ENCODE data around the gene SNAI3.

The SNAI3 gene

DNA sequence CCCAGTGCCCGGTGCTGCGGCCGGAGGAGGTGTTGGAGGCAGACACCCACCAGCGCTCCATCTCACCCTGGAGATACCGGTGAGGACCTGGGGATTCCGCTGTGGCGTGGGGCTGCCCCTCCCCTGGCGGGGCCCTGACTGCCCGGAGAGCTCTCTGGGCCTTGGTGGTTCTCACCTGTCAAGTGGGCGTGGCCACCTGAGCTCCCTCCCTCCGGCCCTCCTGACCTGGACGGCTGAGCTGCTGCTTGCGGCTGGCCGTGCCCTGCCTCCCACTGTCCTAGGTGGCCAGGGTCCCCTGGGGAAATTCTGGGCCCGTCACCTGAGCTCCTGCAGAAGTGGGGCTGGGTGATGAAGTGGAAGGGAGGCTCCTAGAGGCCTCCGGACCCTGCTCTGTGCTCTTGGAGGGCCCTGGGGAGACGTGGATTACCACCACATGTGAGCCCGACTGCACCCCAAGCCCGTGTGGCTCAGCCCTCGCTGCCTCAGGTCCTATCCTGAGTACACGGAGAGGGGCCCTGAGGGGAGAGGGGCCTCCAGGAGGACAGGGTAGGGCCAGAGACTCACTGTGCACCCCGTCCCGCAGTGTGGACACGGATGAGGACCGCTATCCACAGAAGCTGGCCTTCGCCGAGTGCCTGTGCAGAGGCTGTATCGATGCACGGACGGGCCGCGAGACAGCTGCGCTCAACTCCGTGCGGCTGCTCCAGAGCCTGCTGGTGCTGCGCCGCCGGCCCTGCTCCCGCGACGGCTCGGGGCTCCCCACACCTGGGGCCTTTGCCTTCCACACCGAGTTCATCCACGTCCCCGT lies 46.9 kb downstream of the SNAI3 start:
- H3K27ac ChIP-seq = no peak overlapping the region
- TF ChIP-seq, protein P1, sequence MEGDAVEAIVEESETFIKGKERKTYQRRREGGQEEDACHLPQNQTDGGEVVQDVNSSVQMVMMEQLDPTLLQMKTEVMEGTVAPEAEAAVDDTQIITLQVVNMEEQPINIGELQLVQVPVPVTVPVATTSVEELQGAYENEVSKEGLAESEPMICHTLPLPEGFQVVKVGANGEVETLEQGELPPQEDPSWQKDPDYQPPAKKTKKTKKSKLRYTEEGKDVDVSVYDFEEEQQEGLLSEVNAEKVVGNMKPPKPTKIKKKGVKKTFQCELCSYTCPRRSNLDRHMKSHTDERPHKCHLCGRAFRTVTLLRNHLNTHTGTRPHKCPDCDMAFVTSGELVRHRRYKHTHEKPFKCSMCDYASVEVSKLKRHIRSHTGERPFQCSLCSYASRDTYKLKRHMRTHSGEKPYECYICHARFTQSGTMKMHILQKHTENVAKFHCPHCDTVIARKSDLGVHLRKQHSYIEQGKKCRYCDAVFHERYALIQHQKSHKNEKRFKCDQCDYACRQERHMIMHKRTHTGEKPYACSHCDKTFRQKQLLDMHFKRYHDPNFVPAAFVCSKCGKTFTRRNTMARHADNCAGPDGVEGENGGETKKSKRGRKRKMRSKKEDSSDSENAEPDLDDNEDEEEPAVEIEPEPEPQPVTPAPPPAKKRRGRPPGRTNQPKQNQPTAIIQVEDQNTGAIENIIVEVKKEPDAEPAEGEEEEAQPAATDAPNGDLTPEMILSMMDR (IDR thresholded peaks at IDR 0.05; ENCODE audit: low read depth, low read length) = no peak
- H3K27me3 ChIP-seq (ENCODE audit: insufficient read depth, low read depth, severe bottlenecking) = no peaks in the 10 kb centered on the region
- no peaks in the 10 kb centered on the region for H3K36me3 ChIP-seq
- DNase-seq = no peak
- no peaks in the 10 kb centered on the region for H3K9me3 ChIP-seq (ENCODE audit: severe bottlenecking)
- H3K4me3 ChIP-seq (ENCODE audit: low read depth, low read length) = no peak overlapping the region

DNA sequence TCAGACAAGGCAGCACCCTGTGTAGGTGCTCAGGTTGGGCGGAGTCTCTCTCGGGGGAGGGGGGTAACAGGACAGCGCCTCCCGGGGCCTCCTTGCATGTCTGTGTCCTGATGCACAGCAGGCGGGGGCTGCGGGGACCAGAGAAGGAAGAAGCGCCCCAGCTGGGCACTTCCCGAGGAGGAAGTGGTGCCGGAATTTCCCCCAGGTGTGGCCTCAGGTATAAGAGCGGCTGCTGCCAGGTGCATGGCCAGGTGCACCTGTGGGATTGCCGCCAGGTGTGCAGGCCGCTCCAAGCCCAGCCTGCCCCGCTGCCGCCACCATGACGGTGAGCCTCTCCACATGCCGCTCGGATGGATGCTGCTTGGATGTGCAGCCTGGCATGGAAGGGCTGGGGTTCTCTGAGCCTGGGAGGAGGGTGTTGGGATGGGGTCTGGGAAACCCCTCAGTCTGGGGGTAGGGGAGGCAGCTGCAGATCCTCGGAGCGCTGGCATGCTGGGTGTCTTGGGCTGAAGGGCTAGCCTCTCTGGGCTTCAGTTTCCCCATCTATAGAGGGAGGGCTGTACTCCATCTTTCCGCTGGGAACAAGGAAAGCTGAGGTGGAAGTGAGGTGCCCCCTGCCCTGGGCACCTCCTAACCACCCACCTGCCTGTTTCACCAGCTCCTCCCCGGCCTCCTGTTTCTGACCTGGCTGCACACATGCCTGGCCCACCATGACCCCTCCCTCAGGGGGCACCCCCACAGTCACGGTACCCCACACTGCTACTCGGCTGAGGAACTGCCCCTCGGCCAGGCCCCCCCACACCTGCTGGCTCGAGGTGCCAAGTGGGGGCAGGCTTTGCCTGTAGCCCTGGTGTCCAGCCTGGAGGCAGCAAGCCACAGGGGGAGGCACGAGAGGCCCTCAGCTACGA lies 47.7 kb downstream of the SNAI3 start, which contains the start of gene IL17C:
IL17C (plus strand) TSS at position 250 of the 908 bp plus-strand sequence; CDS start at position 320, 70 bp downstream.
- TF ChIP-seq, protein P1 (IDR thresholded peaks at IDR 0.05; ENCODE audit: low read depth, low read length) = no peak

DNA sequence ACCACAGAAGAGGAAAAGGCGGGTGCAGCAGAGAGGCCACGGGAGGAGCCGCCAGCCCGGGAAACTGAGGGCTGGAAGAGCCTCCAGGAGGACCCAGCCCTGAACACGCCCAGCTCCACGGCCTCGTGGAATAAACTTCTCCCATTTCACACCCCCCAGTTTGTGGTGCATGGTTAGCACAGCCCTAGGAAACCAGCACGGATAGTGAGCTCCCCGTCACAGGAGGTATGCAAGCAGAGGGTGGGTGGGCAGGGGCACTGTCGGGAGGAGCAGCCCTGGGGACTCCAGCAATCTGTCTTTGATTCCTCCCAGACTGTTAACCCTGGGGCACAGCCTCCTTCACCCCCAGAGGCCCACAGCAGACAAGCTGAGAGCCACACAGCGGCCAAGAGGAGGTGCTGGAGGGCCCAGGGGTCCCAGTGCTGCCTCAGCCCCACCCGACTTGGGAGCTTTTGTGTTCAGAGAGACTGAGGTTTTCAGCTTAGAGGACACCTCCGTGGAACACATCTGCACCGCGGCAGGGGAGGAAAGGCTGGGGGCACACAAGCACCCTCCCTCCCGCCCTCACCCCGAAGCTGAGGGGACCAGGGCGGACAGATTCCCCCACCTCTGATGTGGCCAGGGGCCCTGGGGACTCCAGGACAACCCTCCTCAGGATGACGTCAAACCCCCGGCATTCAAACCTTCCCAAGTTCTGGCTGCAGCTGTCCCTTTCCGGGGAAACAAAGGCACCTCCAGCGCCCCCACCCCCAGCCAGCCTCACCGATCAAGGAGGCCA lies 49.6 kb downstream of the SNAI3 start:
- peaks cover 6% of the 10 kb centered on the region; the same call in 1 of the 2 replicates for H3K36me3 ChIP-seq
- H3K27ac ChIP-seq = no peak overlapping the region
- DNase-seq = no peak
- H3K27me3 ChIP-seq (ENCODE audit: insufficient read depth, low read depth, severe bottlenecking) = no peaks in the 10 kb centered on the region
- H3K4me3 ChIP-seq (ENCODE audit: low read depth, low read length) = no peak overlapping the region
- TF ChIP-seq, protein P1 (IDR thresholded peaks at IDR 0.05; ENCODE audit: low read depth, low read length) = no peak
- H3K9me3 ChIP-seq (ENCODE audit: severe bottlenecking) = no peaks in the 10 kb centered on the region

More for the DNA sequence above, 47.7 kb downstream of the SNAI3 start, which contains the start of gene IL17C:
- no peaks in the 10 kb centered on the region for H3K27me3 ChIP-seq (ENCODE audit: insufficient read depth, low read depth, severe bottlenecking)
- no peaks in the 10 kb centered on the region for H3K36me3 ChIP-seq
- H3K9me3 ChIP-seq (ENCODE audit: severe bottlenecking) = no peaks in the 10 kb centered on the region
- H3K4me3 ChIP-seq (ENCODE audit: low read depth, low read length) = no peak within 1 kb of the TSS
- no peak within 1 kb of the TSS for H3K27ac ChIP-seq
- no peak for DNase-seq

DNA sequence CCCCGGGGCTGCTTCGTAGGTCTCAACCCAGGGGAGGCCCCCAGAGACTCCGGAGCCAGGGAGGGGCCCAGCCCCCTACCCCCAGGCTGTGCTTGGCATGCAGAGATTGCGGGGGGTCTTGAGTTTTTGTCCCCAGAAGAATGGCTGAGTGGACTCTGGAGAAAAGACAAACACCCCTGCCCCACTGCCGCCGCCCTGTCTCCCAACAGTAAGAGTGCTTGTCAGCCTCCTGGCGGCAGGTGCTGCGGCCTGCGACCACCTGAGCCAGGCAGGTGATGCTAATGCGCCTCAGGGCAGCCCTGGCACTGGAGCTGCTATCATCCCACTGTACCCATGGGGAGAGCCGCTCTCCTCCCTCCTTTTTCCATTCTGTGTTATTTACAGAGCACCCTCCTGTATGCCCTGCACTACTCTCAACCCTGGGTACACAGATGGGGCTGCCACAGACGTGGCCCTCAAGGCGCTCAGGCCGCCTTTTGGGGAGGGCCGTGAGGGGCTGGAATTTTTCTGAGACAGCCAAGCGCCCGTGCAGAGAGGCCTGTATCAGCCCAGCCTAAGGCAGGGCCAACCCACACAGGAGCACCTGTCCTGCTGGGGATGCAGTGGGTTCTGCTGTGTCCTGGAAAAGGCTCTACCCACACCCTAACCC lies 50.5 kb downstream of the SNAI3 start:
- Histone ChIP-seq H3K27me3 (ENCODE audit: insufficient read depth, low read depth, severe bottlenecking) (no peaks in the 10 kb centered on the region), H3K36me3 (peaks cover 8% of the 10 kb centered on the region), H3K4me3 (ENCODE audit: low read depth, low read length) (no peak overlapping the region), H3K9me3 (ENCODE audit: severe bottlenecking) (no peaks in the 10 kb centered on the region), H3K27ac (no peak overlapping the region)
- TF ChIP-seq, protein P1 (IDR thresholded peaks at IDR 0.05; ENCODE audit: low read depth, low read length) = no peak
- no peak for DNase-seq
